Stimulated activated CD8-positive, alpha-beta memory T cell treated with anti-CD3 and anti-CD28 coated beads, Interleukin-2, amount 100 ng/mL, for 48 hours (primary cell): ENCODE measurements around the gene IRF9.

Experiments used
- DNase-seq, 2 donors: peaks; one replicate each; pipeline ENCODE4 v3.0.0-alpha.2; 2020; ENCODE audit warnings: low read depth in 2 of 2

Gene IRF9

GRCh38 chr14:24177041-24177825, 16.2 kb downstream of the IRF9 start:
- no peak for DNase-seq

- DNase-seq, result no peak
Observed at GRCh38 chr14:24177891-24178290, 16.8 kb downstream of the IRF9 start.

- DNase-seq, result no peak
Observed at GRCh38 chr14:24178399-24179178, 17.5 kb downstream of the IRF9 start.

- no peak for DNase-seq
Observed at GRCh38 chr14:24179294-24179960, 18.4 kb downstream of the IRF9 start.

GRCh38 chr14:24179961-24180796, 19.1 kb downstream of the IRF9 start:
- no peak for DNase-seq

GRCh38 chr14:24181371-24182077, 20.5 kb downstream of the IRF9 start:
- DNase-seq, result no peak

- no peak for DNase-seq
Observed at GRCh38 chr14:24182110-24182882, 21.2 kb downstream of the IRF9 start.

GRCh38 chr14:24183014-24183481, 22.0 kb downstream of the IRF9 start:
- DNase-seq, result no peak

GRCh38 chr14:24184104-24184970, 23.3 kb downstream of the IRF9 start:
- no peak for DNase-seq

- DNase-seq, result no peak
Observed at GRCh38 chr14:24185026-24185425, 24.0 kb downstream of the IRF9 start.

- DNase-seq, result no peak
Observed at GRCh38 chr14:24185741-24186140, 24.7 kb downstream of the IRF9 start.

GRCh38 chr14:24186831-24187538, 25.9 kb downstream of the IRF9 start:
- DNase-seq, result no peak

- DNase-seq, result no peak
Observed at GRCh38 chr14:24187539-24187915, 26.5 kb downstream of the IRF9 start.

GRCh38 chr14:24188251-24189058, 27.4 kb downstream of the IRF9 start, which contains the start of gene IPO4:
TSS of gene IPO4 (minus strand) at chr14:24188816. CDS start at chr14:24188787, 29 bp downstream.
- DNase-seq, result peak; percentile 89

- DNase-seq, result no peak
Observed at GRCh38 chr14:24189059-24189375, 28.0 kb downstream of the IRF9 start.

GRCh38 chr14:24189460-24189859, 28.4 kb downstream of the IRF9 start:
- DNase-seq, result no peak

- no peak for DNase-seq
Observed at GRCh38 chr14:24190416-24190815, 29.4 kb downstream of the IRF9 start.

GRCh38 chr14:24192933-24193332, 31.9 kb downstream of the IRF9 start:
- DNase-seq, result no peak
